Panc1 (cell line): ENCODE data around the gene GLCCI1. TPM values are rescaled to one million over a fixed set of nuclear protein-coding genes. Genes with fewer than 3 reads are reported as not detected.

Source experiments
- ATAC-seq: fragments of 200-7000 bp; cut with Tn5 transposase; 2 replicates; pipeline ENCODE4 v1.9.1; 2020; ENCODE audit warnings: mild to moderate bottlenecking, moderate library complexity
- BruUV-seq: library from RNA; stranded (reverse); fragments of 400-500 nt; replicated peaks from 2 replicates; lab custom pipeline; 2021; lab: Mats Ljungman, UMichigan
- CTCF ChIA-PET: fragments of 300-600 bp; sonication (Branson Sonifier 250); formaldehyde crosslinking; loops from one replicate; lab custom pipeline; 2022; ENCODE audit warnings: antibody characterized with exemption; lab: Charles Lee
- POLR2A ChIA-PET: fragments of 300-600 bp; sonication (Branson Sonifier 250); formaldehyde crosslinking; loops from one replicate; lab custom pipeline; 2022; ENCODE audit warnings: antibody characterized with exemption; lab: Charles Lee
- DNase-seq: peaks from one replicate; pipeline ENCODE4 v3.0.0-alpha.2; 2010; ENCODE audit warnings: low read depth, low spot score
- H3K27ac ChIP-seq: 2 replicates; pipeline ENCODE4 v1.5.1; 2011; ENCODE audit warnings: mild to moderate bottlenecking, low read length, inconsistent platforms
- H3K27me3 ChIP-seq: fragments of 200-500 bp; sonication (Bioruptor generic); 2 replicates; pipeline ENCODE4 v1.6.0; 2014; ENCODE audit warnings: low read length, inconsistent platforms; ENCODE audit not compliant: control insufficient read depth, insufficient read depth
- H3K36me3 ChIP-seq: fragments of 200-500 bp; sonication (Bioruptor generic); 2 replicates; pipeline ENCODE4 v1.5.1; 2014; ENCODE audit warnings: inconsistent platforms, mild to moderate bottlenecking, low read length, moderate library complexity; ENCODE audit not compliant: control insufficient read depth, insufficient read depth
- H3K4me1 ChIP-seq: 2 replicates; pipeline ENCODE4 v1.5.1; 2011; ENCODE audit warnings: inconsistent platforms, mild to moderate bottlenecking, low read length, moderate library complexity; ENCODE audit not compliant: control insufficient read depth, insufficient read depth
- H3K4me3 ChIP-seq, 2 experiments: 2 replicates each; pipeline ENCODE4 v1.5.1; 2011 to 2012; ENCODE audit warnings: low read depth in 2 of 2, low read length in 2 of 2, mild to moderate bottlenecking in 2 of 2, inconsistent platforms in 1 of 2, moderate library complexity in 1 of 2
- H3K9me3 ChIP-seq: fragments of 200-500 bp; sonication (Bioruptor generic); 2 replicates; pipeline ENCODE4 v1.5.1; 2014; ENCODE audit warnings: low read depth, mild to moderate bottlenecking, inconsistent platforms, low read length, moderate library complexity; ENCODE audit not compliant: control insufficient read depth, insufficient read depth
- POLR2AphosphoS5 ChIP-seq: IDR thresholded peaks from 2 replicates; pipeline ENCODE4 v1.6.1; 2012; ENCODE audit warnings: mild to moderate bottlenecking, low read depth, low read length, moderate library complexity
- SIN3A ChIP-seq: IDR thresholded peaks from 2 replicates; pipeline ENCODE4 v1.6.1; 2012; ENCODE audit warnings: low read depth, mild to moderate bottlenecking, low read length, moderate library complexity, borderline replicate concordance; ENCODE audit not compliant: insufficient read depth
- TCF7L2 ChIP-seq: IDR thresholded peaks from 2 replicates; pipeline ENCODE4 v1.6.1; 2011; ENCODE audit warnings: mild to moderate bottlenecking, low read depth, low read length, inconsistent platforms
- in situ Hi-C: cut with HindIII; loops from 2 replicates; pipeline ENCODE4 v1.10.0; 2016; ENCODE audit warnings: low sequenced_read_pairs, low pct_unique_long_range_greater_than_20kb
- intact Hi-C: fragments of 100-400 bp; cut with micrococcal nuclease; formaldehyde crosslinking; loops from one replicate; pipeline ENCODE4 v1.10.0; 2022; ENCODE audit not compliant: unreplicated experiment
- total RNA-seq: library from RNA; stranded (reverse); gene quantifications from one replicate; pipeline ENCODE4 v1.2.1, GENCODE V29; 2021; ENCODE audit not compliant: unreplicated experiment
- TF ChIP-seq, protein P1 (sequence below): fragments of 450-650 bp; IDR thresholded peaks from 2 replicates; pipeline ENCODE4 v1.5.1; 2017; ENCODE audit warnings: mild to moderate bottlenecking
- TF ChIP-seq, protein P2 (sequence below), 2 experiments: IDR thresholded peaks; 2 replicates each; pipeline ENCODE4 v1.6.1; 2011 to 2012; ENCODE audit warnings: low read depth in 2 of 2, control low read depth in 1 of 2, low read length in 1 of 2, mild to moderate bottlenecking in 1 of 2, moderate library complexity in 1 of 2; ENCODE audit not compliant: insufficient read depth in 1 of 2

GLCCI1 gene
- total RNA-seq, 1 experiment from 2014 or later = 36.4 TPM

- CTCF ChIA-PET = no interaction called here
- no peak for ATAC-seq
- Histone ChIP-seq H3K27me3 (no peaks in the 10 kb centered on the region), H3K9me3 (no peaks in the 10 kb centered on the region), H3K4me3 (no peak overlapping the region), H3K27ac (no peak overlapping the region), H3K4me1 (no peaks in the 10 kb centered on the region), H3K36me3 (no peaks in the 10 kb centered on the region)
- POLR2A ChIA-PET = no interaction called here
- intact Hi-C loops (no loop called here), in situ Hi-C loops (no loop called here)
- TF ChIP-seq, protein P1, sequence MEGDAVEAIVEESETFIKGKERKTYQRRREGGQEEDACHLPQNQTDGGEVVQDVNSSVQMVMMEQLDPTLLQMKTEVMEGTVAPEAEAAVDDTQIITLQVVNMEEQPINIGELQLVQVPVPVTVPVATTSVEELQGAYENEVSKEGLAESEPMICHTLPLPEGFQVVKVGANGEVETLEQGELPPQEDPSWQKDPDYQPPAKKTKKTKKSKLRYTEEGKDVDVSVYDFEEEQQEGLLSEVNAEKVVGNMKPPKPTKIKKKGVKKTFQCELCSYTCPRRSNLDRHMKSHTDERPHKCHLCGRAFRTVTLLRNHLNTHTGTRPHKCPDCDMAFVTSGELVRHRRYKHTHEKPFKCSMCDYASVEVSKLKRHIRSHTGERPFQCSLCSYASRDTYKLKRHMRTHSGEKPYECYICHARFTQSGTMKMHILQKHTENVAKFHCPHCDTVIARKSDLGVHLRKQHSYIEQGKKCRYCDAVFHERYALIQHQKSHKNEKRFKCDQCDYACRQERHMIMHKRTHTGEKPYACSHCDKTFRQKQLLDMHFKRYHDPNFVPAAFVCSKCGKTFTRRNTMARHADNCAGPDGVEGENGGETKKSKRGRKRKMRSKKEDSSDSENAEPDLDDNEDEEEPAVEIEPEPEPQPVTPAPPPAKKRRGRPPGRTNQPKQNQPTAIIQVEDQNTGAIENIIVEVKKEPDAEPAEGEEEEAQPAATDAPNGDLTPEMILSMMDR = no peak
- TF ChIP-seq POLR2AphosphoS5 (no peak), SIN3A (no peak), TCF7L2 (no peak)
- TF ChIP-seq, protein P2, sequence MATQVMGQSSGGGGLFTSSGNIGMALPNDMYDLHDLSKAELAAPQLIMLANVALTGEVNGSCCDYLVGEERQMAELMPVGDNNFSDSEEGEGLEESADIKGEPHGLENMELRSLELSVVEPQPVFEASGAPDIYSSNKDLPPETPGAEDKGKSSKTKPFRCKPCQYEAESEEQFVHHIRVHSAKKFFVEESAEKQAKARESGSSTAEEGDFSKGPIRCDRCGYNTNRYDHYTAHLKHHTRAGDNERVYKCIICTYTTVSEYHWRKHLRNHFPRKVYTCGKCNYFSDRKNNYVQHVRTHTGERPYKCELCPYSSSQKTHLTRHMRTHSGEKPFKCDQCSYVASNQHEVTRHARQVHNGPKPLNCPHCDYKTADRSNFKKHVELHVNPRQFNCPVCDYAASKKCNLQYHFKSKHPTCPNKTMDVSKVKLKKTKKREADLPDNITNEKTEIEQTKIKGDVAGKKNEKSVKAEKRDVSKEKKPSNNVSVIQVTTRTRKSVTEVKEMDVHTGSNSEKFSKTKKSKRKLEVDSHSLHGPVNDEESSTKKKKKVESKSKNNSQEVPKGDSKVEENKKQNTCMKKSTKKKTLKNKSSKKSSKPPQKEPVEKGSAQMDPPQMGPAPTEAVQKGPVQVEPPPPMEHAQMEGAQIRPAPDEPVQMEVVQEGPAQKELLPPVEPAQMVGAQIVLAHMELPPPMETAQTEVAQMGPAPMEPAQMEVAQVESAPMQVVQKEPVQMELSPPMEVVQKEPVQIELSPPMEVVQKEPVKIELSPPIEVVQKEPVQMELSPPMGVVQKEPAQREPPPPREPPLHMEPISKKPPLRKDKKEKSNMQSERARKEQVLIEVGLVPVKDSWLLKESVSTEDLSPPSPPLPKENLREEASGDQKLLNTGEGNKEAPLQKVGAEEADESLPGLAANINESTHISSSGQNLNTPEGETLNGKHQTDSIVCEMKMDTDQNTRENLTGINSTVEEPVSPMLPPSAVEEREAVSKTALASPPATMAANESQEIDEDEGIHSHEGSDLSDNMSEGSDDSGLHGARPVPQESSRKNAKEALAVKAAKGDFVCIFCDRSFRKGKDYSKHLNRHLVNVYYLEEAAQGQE (IDR thresholded peaks at IDR 0.05; ENCODE audit: insufficient read depth in 1 of 2, low read depth in 2 of 2, low read length in 1 of 2) = no peak
- no peak for DNase-seq
- BruUV-seq = no TSS peak
Measured at GRCh38 chr7:8068892-8069686, 100.5 kb downstream of the GLCCI1 start.

DNA sequence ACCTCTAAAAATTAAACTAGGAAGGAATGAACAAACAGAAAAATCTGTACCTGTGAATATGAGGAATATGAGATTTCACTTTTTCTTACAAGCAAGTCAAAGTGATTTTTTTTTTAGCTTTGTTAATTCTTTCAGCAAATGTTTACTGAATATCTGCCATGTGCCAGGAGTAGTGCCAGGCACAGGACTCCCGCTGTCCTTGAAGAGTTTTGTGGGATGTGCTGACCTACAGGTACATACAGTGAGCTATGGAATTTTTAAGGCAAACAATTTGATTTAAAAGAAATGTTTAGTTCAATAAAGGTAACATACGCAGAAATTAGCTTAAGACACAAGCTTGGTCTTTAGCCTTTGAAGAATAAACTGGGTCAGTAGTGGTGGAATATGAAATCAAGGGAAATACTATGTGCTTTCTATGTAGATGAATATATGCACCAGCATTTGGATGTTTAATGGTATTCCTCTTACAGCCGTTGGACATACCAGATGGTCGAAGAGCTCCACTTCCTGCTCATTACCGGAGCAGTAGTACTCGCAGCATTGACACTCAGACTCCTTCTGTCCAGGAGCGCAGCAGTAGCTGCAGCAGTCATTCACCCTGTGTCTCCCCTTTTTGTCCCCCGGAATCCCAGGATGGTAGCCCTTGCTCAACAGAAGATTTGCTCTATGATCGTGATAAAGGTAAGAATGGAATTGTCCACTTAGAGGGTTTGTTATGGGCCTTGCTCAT lies 102.0 kb downstream of the GLCCI1 start:
- BruUV-seq = no TSS peak
- intact Hi-C loops (no loop called here), in situ Hi-C loops (no loop called here)
- no peak for ATAC-seq
- no peaks in the 10 kb centered on the region for H3K27me3 ChIP-seq
- no peaks in the 10 kb centered on the region for H3K9me3 ChIP-seq
- H3K4me1 ChIP-seq = no peaks in the 10 kb centered on the region
- no peak overlapping the region for H3K4me3 ChIP-seq
- no peak overlapping the region for H3K27ac ChIP-seq
- POLR2A ChIA-PET = interaction anchor here (0.7 kb wide), 1 partner anchor 389 kb away, joined by 4 read pairs; no protein-coding TSS in a partner anchor
- TF ChIP-seq TCF7L2 (no peak), POLR2AphosphoS5 (no peak)
- TF ChIP-seq, protein P2 (IDR thresholded peaks at IDR 0.05; ENCODE audit: insufficient read depth in 1 of 2, low read depth in 2 of 2, low read length in 1 of 2) = no peak
- CTCF ChIA-PET = no interaction called here
- H3K36me3 ChIP-seq = no peaks in the 10 kb centered on the region
- no peak for DNase-seq
